Activated naive CD4-positive, alpha-beta T cell treated with anti-CD3 and anti-CD28 coated beads, Interleukin-2, amount 50 U/mL, for 72 hours (primary cell): ENCODE results near the gene SCN3B. TPM values are rescaled to one million over a fixed set of nuclear protein-coding genes. Genes with fewer than 3 reads are reported as not detected.

Source experiments
- total RNA-seq, 2 donors: library from RNA; stranded (reverse); gene quantifications; one replicate each; pipeline ENCODE4 v1.2.3, GENCODE V29; 2022

SCN3B gene
- total RNA-seq, 2 donors from 2014 or later = 0.06 TPM; not detected in 1

Other genes with a start within 250 kb of the SCN3B start
- gene GRAMD1B, start 224.4 kb downstream of the SCN3B start, total RNA-seq = 10 to 100 TPM; 36.7 to 66.2 TPM
- gene ZNF202, start 87.0 kb upstream of the SCN3B start, total RNA-seq = 10 to 100 TPM in 1 of 2 donors, 1 to 10 TPM in 1; 6.9 to 12.2 TPM
- not detected for gene OR6X1, start 99.9 kb upstream of the SCN3B start, total RNA-seq
- not detected for gene OR6M1, start 151.7 kb upstream of the SCN3B start, total RNA-seq
- gene TMEM225, start 231.0 kb upstream of the SCN3B start, total RNA-seq = not detected
- gene OR8D4, start 247.5 kb upstream of the SCN3B start, total RNA-seq = not detected